HG03064 (cell line): ENCODE measurements around the gene PACRG.
"Not testable (repeated sequence)": the region's sequence is repeated elsewhere in the genome, so short reads cannot be mapped to it uniquely, and the experiment has no call there.

Experiments
- ATAC-seq: cut with Tn5 transposase; IDR thresholded peaks from one replicate; pipeline ENCODE4 v1.9.1; 2021; ENCODE audit warnings: low read depth; ENCODE audit not compliant: unreplicated experiment

PACRG gene

DNA sequence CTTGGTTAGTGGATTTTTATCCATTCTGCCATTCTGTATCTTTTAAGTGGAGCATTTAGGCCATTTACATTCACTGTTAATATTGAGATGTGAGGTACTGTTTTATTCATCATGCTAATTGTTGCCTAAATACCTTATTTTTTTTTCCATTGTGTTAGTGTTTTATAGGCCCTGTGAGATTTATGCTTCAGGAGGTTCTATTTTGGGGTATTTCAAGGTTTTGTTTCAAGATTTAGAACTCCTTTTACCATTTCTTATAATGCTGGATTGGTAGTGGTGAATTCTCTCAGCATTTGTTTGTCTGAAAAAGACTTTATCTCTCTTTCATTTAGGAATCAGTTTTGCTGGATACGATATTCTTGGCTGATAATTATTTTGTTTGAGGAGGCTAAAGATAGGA, 255.5 kb downstream of the PACRG start:
- ATAC-seq, result not testable (repeated sequence)

DNA sequence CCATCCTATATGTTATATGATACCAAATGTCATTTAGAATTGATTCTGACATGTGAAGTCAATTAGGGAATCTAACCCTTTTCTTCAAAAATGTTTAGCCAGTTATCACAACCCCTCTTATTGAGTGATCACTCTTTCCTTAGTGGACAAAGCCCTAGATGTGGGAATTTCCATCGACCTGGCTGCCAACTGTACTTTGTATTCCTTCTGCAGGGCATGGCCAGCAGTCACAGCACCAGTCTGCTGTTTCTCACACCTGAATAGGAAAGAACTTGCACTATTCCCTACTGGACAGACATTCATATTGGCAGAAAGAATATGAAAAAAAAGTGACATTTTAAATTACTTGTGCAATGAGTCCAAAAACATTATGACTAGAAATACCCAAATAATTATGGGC, 271.0 kb downstream of the PACRG start:
- ATAC-seq, result no peak

DNA sequence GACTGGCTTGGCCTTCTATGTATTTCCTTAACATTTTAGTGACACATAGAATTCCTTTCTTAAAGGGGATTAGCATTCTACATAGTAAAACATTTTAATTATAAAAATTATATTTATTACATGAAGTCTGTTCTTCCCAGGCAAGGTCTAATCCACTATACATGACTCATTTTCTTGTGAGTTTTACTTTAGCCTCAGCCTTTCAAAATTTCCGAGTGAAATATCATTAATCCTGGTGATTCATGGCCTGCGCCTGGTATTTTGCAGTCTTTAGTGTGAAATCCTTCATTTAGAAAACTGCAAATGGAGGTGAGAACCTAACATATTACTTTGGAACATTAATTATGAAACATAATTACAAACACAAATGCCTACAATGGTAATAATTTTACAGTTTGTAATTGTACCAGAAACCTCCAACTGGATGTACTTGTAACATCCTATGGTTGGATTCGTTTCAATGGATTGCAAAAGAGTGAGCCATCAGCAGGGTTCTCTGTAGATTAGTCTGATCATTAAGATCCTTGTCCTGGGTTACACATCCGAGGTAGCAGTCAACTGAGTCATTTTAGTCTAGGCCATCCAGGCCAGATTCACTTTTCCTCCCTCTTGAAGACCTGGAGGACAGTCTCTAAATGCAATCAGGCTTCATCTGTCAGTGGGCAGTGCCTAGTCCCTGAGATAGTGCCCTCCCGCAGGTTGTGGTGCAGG, 272.0 kb downstream of the PACRG start:
- no peak for ATAC-seq

DNA sequence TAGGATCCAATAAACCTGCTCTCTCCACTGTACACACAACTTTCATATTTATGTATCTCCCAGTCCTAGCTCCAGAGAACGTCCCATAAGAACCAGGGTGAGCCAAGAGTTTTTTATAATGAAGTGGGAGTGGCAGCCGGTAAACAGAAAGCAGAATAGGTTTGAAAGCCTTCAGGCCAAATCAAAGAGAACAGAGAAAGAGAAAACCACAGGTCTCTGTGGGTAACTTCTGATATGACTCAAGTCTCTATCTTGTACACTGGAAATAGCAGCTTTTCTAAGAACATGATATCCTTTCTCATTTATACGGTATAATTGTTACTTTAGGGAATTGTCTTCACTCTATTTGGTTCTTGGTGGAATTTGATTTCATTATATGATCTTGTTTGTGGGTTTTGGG, 273.6 kb downstream of the PACRG start:
- ATAC-seq, result peak; percentile 90

DNA sequence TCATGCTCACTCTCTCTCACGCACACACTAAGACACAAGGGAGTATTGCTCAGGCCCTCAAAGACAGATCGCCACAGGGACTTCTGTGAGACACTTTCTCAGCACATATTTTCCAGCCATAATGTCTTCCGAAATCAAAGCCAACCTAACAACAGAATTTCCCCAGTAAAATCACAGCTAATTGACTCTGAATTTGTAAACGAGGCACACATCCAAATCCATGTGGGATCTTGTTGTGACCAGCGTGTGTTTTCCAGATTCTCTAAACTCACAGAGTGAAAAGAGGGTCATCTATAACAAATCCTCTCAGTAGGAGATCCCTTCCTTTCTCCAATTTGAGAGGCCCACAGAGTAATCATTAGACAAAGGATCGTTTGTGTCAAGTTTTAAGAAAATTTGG, 280.4 kb downstream of the PACRG start:
- no peak for ATAC-seq

DNA sequence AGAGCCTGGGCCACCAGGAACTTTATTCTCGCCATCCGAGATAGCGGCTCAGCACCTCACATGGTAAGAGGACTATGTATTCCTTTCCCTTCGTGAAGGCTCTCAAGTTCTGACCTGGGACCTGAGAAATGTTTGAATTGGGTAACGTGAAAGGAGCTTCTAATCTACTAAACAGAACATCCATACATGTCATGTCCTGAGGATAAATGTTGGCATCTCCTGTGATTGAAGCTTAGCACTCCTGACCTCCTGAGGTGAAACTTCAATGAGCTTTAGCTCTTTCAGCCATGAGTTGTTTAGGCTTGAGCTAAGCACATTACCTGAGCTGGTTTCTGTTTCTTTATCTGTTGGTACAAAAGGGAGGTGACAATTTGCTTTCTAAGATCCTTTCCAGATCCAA, 280.9 kb downstream of the PACRG start:
- ATAC-seq, result no peak

DNA sequence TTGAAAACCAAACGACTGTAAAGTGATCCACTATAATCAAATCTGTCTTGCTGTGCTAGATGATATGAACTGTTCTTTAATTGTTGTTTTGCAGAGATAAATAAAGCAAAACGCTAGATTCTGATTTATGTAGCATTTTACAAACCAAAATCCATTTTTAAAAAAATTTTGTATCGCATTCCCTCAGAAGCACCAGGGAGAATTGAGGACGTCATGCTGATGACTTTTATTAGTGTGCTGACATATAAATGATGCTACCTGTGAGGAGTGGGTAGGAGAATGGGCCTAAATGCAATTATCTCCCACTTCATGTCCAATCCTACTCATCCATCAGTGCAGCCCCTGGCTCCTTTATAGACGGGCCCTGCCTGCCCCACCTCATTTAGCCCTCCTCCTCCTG, 282.4 kb downstream of the PACRG start:
- no peak for ATAC-seq

DNA sequence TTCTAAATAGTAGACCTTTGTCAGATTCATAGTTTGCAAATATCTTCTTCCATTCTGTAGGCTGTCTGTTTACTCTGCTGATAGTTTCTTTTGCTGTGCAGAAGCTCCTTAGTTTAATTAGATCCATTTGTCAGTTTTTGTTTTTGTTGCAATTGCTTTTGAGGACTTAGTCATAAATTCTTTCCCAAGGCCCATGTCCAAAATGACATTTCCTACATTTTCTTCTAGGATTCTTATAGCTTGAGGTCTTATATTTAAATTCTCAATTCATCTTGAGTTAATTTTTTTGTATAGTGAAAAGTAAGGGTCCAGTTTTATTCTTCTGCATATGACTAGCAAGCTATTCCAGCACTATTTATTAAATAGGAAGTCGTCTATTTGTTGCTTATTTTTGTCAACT, 287.0 kb downstream of the PACRG start:
- no peak for ATAC-seq

DNA sequence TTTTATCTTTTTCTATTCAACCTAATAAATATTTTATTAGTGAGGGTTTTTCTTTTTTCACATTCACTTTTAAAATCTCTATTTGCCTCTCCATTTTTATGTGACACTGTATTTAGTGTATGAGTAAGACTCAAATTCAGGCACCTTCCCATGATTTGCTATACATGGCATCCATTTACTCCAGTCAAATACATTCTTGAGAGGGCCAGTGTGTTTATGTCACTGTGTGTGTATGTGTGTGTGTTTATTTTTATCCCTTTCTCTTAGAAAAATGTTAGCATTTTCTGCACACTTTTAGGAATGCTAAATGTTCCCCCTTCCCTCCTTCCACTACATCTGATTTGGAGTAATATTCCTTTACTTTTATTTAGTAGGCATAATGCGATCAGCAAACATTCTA, 290.0 kb downstream of the PACRG start:
- ATAC-seq, result no peak

DNA sequence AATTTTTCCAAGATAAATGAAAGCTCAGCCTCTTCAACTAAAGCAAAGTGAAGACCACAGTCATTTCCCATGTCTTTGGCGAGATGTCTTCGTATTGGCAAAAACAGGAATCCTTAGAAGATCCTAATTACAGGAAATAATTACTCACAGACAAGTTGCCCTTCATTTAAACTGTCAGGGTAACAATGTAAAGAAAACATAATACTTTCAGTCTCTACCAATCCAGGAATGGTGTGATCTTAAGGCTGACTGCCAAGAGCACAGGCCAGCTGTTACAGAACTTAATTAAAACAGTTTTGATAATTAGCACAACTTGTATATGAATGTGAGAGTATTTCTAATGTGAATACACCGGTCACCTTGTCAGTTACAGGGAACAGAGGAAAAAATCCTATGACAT, 292.2 kb downstream of the PACRG start:
- ATAC-seq, result no peak

DNA sequence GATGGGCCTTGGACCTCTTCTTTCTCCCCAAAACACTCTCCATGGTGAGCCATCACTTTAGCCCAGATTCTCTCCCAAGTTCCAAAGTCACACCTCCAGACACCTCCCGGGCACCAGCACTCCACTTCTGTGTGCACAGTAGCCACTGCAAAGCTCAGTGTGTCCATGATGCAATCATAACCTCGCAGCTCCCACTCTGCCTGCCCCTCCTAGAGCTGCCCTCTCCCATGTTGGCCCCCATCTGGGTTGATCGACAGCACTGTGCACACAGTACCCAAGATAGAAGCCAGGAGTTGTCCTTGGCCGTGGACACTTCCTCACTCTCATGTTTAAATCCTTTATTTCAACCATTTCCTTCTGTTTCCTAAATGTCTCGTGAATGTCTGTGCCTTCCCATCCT, 293.3 kb downstream of the PACRG start:
- ATAC-seq, result no peak

DNA sequence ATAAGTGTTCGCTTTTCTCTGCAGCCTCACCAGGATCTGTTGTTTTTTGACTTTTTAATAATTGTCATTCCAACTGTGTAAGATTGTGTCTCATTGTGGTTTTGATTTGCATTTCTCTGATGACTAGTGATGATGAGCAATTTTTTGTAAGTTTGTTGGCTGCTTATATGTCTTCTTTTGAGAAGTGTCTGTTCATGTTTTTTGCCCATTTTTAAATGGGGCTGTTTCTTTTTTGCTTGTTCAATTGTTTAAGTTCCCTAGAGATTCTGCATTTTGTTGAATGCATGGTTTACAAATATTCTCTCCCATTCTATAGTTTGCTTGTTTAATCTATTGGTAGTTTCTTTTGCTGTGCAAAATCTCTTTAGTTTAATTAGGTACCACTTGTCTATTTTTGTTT, 295.9 kb downstream of the PACRG start:
- ATAC-seq, result no peak

DNA sequence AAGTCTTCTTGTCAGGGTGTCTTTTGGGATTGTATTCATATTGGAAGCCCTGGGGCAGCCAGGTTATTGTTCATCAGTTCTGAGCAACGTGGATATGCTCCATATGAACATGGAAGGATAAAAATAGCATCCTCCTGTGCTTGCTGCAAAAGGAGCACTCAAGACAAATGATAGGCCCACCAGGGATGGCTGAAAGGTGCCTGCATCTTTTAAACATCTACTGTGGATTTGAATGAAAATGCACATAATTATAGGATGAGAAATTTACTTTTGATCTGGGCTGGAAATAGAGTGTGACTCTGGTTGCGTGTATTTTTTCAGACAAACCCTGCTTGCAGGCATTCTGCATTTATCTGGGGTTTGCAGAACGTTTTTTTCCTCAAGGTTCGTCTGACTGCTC, 299.1 kb downstream of the PACRG start:
- ATAC-seq, result no peak

DNA sequence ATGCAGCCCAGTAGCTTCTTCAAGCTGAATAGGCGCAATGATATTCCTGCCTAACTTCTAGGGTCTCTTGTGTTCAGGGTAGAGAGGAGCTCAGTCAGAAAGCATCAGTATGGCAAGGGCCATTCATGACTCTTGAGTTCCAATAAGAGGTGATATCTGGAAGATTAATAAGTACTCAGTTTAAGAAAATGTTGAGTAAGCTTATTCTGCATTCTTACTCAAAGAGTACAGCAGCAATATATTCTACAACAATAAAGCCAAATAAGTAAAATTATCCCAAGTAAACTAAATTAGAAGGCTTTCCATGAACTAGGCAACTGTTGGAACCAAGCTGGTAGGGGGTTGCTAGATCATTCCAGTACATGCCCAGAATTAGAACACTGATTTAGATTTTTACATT, 303.2 kb downstream of the PACRG start:
- no peak for ATAC-seq

DNA sequence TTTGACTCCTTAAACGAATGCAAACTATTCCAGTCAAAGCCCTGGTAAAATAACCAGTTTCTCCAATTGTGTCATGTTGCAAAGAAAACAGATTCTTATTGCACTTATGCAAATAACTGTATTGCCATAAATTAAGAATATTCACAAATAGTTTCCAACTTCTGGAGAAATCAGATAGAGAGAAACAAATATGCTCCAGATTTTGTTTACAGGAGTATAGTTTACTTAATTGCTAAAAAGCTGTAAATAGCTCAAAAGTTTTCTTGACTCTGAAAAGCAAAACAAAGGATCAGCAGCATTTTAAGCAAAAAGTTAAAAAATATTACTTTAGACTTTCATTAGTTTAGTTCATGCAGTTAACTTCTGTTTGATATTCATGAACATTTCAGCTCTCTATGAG, 304.2 kb downstream of the PACRG start:
- ATAC-seq, result no peak

DNA sequence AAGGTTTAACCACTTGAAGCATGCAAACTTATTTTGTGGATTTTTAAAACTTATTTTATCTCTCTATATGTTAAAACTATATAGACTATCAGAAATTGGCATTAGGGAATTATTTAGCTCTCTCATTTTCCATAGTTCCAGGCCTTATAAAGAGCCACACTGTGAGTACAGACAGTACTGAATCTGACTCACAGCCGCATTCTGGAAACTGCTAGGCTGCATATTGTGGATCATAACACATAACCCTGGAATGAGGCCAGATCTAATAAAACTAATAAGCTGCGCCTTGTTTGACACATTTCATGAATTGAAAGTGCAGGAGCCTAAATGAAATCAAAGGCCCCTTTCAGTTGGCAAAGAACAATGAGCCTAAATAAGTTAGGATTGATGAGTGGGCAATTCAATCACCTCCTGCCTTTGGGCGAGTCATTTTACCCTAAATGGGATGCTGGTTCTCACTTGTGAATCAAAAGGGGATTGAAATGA, 308.4 kb downstream of the PACRG start:
- ATAC-seq, result no peak

DNA sequence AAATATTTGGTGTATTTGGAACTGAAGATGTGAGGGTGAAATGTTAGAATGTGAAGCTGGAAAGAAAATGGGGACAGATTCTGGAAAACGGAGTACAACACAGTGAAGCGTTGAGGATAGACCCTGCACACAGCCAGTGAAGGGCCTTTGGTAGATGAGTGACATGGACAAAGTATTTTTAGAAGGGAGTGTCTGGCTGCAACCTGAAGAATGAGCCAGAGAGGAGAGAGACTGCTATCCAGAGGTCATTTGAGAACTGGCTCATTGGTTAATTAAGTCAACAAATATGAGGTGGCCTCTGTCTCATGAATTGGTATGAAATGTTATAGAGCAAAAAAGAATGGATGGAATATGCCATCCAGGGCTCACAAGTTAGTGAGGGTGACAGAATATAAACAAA, 310.5 kb downstream of the PACRG start:
- no peak for ATAC-seq

DNA sequence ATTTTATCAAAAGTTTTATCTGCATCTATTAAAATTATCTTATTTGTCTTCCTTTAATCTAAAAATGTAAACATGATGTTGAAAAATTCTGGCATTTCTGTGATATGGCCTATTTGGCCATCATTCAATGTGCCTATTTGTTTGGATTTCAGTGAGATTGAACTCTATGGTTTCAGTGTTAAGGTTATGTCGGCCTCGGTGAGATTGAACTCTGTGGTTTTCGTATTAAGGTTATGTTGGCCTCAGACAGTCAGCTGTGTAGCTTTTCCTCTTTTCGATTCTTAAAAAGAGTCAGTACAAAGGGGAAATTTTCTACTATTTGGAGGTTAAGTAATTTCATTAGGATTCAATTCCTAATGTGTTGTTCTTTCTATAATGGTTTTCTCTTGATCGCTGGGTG, 320.6 kb downstream of the PACRG start:
- ATAC-seq, result no peak

DNA sequence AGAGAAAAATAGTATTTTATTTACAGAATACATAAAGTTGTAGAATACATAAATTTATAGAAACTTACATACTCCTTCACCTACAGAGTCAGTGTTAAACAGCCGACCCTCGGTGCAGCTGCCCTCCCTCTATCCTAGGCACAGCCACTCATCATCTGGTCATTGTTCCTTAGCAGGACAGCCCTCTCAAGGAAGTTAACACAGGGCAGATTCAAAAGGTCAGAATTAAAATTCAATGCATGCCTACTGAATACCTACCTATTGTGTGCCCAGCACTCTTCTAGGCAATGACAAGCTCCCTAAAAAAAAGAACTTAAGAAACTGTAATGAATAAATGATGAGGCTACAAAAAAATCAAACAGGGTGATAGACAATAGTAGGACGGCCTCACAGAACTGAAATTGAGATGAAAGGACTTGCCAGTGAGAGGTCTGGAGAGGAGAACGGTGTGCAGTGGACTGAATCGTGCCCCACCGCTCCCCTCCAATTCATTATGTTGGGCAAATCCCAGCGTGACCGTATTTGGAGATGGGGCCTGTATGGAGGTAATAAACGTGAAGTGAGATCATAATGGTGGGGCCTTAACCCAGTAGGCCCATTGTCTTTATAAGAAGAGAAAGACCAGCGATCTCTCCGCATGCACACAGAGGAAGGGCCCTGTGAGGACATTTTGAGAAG, 326.0 kb downstream of the PACRG start:
- no peak for ATAC-seq

DNA sequence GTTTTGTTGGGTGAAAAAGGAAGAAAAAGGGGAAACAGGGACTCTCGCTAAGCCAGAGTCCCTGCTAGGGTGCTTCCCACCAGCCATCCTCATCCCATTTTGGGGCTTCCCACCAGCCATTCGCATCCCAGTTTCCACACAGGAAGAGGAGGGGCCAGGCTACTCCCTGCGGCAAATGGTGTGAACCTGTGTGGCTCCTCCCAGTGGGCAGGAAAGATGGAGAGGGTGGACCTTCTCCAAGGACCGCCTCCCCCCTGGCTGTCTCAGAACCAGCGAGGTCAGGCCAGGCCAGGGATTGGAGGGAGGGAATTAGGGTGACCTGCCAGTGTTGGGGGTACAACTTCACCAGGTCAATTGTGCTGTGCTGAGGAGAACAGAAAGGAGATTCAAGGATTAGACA, 326.9 kb downstream of the PACRG start:
- no peak for ATAC-seq

DNA sequence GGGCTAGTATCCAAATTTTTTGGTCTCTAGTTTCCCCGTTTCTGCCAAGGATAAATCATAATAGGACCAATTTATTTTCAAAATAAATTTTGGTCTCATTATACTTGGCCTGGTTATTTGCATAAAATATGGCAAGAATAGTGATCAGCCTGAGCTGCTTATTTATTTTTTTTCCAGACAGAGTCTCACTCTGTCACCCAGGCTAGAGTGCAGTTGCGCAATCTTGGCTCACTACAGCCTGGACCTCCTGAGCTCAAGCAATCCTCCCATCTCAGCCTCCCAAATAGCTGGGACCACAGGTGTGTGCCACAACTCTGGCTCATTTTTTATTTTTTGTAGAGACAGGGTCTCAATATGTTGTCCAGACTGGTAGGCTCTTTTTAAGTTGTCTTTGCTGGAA, 329.5 kb downstream of the PACRG start:
- ATAC-seq, result no peak

DNA sequence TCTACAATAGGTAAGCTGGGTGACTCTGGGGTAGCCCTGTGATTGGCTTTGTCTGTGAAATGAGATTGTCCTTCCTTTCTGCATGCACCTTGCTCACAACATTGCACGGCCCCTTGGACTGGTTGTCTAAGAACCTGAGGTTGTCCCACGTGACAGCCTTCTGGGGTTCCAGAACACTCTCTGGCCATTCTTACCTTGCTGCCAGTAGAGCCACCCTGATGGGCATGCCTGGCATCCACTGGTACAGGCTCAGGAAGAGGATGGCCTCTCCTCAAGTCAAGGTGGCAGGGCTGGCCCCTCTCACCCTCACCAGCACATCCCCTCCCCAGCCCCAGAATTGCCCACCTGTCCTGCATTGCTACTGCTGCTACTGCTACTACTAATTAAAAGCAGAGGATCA, 335.0 kb downstream of the PACRG start:
- no peak for ATAC-seq
